HG03558 (cell line): ENCODE data around the gene PXDN.

Source experiments
- ATAC-seq: cut with Tn5 transposase; IDR thresholded peaks from one replicate; pipeline ENCODE4 v1.9.1; 2021; ENCODE audit warnings: moderate number of reproducible peaks; ENCODE audit not compliant: unreplicated experiment; ENCODE audit errors: extremely low read depth

The PXDN gene

GRCh38 chr2:1605102-1606045 lies 138.9 kb downstream of the PXDN start:
- ATAC-seq = no peak

DNA sequence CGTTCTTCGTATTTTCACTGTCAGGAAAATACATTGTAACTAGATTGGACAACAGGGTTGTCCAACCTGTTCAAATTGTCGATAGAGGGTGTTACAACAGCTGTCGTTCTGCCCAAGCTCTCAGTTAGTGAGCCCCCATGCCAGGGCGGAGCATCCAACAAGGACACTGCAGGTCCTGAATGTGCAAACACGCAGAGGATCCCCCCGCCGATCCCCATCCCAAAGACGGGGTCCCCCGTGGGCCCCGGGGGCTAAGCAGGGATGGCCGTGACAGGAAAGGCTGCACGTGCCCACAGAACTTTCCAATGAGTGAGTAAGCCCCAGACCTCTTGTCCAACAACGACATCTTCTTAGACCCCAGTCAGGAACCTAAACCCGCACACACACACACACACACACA lies 140.8 kb downstream of the PXDN start:
- no peak for ATAC-seq

- no peak for ATAC-seq
Measured at GRCh38 chr2:1603059-1603458, 141.3 kb downstream of the PXDN start.

DNA sequence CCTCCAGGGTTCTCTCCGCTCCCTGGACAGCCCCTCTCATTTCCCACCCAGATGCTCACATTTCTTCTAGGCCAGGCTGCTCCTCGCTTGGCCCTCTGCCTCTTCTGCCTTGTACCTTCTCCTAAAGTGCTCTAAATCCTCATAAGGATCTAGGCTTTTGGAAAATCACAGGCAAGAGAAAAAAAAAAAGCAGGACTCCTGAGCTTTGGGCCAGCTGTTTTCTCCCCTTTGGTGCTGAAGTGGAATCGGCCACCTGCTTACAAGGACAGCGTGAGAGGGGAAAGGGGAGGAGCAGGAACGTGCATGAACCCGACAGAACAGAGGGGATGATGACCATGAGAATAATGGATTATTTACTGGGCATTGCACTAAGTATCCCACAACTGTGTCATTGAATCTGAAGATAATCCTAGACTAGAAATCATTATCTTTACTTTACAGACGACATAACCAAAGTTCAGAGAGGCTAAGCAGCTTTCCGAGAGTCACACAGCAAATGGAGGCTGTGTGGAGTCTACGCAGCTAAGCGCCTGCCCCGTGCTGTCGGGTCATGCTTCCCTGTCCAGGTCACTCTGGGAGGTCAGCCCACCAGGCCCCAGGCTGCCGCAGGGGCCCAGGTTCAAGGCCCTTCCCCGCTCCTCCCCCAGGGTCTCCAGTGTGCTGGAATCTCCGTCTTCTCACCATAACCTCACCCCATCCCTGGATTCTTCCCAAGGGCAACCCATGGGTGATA lies 141.9 kb downstream of the PXDN start:
- no peak for ATAC-seq

DNA sequence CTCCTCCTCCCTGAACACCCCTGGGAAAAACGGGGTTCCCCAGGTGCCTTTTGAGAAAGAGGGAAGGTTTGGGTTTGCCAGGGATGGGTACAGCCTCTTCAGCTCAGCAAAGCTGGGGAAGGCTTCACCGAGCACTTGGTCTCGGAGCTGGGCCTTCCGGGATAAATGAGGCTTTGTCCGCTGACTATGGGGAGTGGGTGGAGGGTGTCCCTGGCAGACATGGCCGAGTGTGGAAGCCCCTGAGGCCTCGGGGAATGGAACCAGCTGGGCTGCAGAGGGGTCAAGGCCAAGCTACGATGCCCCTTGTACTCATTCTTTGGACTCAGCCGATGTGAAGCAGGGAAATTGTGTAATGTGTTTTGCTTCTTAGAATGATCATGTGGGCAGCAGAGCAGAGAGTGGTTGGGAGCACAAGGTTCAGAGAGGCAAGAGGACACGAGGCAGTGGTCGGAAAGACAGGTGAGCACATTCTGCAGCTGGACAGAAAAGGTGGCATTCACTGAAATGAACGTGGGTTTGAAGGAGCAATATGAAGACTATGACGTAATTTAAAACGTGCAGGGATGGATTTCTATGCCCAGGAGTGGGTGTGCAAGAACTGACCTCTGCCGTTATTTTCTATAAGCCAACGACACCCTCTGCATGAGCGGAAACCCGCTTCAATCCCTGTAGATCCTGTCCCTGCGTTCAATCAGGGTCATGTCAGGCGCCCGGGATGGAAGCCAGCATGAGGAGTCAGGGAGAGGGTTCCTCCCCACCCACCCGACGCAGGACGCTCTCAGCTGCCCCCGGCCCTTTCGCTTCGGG lies 142.6 kb downstream of the PXDN start:
- no peak for ATAC-seq

GRCh38 chr2:1601067-1601412 lies 143.3 kb downstream of the PXDN start:
- ATAC-seq = no peak

- no peak for ATAC-seq
Measured at GRCh38 chr2:1600191-1601066, 143.9 kb downstream of the PXDN start.

- ATAC-seq = no peak
Measured at GRCh38 chr2:1599301-1600085, 144.8 kb downstream of the PXDN start.

DNA sequence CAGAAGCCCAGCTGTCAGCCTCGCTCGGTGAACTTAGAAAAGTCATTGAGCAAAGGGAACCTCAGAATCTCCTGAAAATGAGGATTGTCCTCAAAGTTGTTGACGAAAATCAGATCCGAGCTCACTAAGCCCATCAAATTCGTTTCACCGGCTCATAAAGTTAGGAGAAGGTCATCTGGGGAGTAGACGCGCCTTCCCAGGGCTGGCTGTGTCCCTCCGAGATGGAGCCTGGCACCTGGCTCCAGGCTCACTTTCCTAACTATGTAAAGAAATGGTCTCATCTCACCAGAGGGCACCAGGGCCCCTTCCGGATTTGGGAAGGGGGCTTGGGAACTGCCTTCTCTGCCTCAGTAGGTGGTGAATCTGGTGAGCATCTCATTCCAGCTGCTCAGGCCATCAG lies 145.5 kb downstream of the PXDN start:
- ATAC-seq = no peak

DNA sequence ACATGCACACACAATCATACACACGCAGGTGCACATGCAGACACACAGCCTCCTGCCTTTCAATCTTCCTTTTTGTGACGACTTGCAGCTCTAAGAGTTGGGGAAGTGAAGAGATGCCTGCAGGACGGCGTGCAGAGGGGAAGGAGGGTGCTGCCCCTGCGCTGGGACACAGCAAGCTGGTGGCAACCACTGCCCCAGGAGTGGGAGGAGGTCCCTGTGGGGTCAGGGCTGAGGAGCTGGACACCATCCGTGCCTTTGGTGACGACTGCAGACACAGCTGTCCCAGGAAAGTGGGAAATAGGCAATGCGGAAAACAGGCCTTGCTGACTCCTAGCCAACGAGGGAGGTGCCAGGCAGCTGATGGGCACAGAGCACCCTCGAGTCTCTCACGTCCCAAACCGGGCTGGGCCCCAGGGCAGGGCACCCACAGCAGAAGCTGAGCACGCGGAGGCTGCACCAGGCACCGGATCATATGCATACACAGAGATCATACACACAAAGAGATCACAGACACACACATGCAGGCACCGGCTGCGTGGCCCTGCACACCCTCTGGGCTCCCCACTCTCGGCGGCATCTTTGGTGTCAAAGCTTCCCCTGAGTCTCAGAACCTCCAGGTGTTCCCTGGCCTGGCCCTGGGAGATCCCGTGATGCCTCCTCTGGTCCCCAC lies 146.1 kb downstream of the PXDN start:
- no peak for ATAC-seq

DNA sequence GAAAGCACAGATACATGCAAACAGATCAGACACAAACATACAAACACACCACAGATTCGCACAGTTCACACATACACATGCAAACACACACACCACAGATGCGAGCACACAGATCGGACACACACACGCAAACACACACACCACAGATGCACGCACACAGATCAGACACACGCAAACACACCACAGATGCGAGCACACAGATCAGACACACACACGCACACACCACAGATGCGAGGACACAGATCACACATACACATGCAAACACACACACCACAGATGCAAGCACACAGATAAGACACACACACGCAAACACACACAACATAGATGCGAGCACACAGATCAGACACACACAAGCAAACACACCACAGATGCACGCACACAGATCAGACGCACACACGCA lies 149.0 kb downstream of the PXDN start:
- ATAC-seq = no peak

- no peak for ATAC-seq
Measured at GRCh38 chr2:1594373-1595171, 149.7 kb downstream of the PXDN start.

DNA sequence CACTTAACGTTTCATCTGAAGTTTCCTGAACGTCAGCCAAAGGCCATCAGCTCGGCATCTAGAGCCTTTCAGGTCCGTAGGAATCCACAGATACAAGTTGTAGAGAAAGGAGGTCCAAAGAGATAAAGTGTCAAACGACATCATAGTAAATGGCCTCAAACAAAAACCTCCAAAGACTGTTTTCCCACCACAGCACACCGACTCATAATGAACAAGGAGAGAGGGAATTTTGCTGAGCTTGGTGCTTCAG lies 150.3 kb downstream of the PXDN start:
- no peak for ATAC-seq

GRCh38 chr2:1593371-1594122 lies 150.8 kb downstream of the PXDN start:
- ATAC-seq = no peak

DNA sequence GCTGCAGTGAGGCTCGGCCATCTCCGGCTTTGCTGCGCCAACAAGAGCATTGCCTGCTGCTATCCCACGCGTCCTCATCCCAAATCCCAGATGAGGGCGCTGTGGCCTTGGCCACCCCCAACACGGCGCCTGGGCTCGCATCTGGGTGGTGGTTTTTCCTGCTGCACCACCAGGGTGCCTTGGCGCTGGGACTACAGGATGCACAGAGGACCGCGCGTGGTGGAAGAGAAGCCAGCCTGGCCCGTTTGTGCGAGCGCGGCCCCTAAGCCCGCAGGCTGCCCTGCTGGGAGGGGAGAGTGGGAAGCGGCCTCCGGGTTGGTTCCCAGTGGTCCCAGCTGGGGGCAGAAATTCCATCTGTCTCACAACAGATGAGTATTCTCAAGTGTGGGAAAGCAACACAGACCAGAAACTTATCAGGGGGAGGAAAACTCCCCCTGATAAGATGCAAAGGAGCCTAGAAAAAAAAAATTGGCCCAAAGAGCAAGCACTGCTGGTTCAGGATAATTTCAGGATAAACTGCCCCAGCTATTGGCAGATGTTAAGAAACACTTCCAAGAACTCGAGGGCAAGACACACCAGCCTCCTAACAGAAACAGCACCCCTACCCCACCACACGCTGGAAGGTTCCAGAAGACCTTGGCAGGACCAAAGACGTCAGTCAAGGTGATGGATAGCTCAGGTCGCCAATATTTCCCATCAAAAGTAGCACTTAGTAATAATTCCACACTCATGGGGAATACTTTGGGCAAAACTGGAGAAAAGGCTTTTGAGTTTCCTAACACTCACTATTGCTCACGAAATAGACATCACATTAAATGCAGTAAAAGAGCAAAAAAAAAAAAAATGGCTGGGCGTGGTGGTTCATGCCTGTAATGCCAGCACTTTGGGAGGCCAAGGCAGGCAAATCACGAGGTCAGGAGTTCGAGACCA lies 152.1 kb downstream of the PXDN start:
- no peak for ATAC-seq

DNA sequence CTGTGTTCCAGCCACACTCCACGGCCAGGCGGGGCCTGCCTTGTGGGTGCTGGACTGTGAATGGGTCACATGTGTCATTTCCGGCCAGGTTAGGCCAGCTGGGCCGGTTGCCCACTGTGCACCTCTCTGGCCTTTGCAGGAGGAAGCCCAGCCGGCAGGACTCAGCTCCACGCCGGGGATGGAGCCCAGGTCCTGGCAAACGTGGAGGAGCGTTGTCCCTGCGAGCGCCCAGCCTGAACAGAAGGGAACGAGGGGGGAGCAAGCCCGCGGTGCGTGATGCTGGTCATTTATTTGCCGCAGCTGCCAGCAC lies 152.9 kb downstream of the PXDN start:
- no peak for ATAC-seq
